ENCODE measurements around the gene STMN1. TPM values are rescaled to one million over a fixed set of nuclear protein-coding genes. Genes with fewer than 3 reads are reported as not detected.
A peak's percentile ranks its signal among the peaks of the same experiment; 100 is the strongest.

Gene STMN1
- polyA plus RNA-seq (2013, experiment 1 of 2) = 158 TPM
- 158 TPM for polyA plus RNA-seq (2013, experiment 2 of 2)

GRCh38 chr1:25905680-25906643, at the start of gene STMN1:
Gene STMN1 (minus strand): TSS chr1:25906419. CDS start chr1:25904676, 1,743 bp downstream.
- peak within 1 kb of the TSS; percentile 91 for H2AFZ ChIP-seq (ENCODE audit: low read depth, low read length)
- H3K9ac ChIP-seq (ENCODE audit: low read length) = peak within 1 kb of the TSS; percentile 89
- peak within 1 kb of the TSS; percentile 7 for H2AK5ac ChIP-seq (ENCODE audit: low read length, severe bottlenecking)
- H4K91ac ChIP-seq (ENCODE audit: low read length) = peak within 1 kb of the TSS; percentile 83
- H3K36me3 ChIP-seq (ENCODE audit: control insufficient read depth in 1 of 2, insufficient read depth in 2 of 2, low read depth in 1 of 2, low read length in 2 of 2) = peaks cover 0 to 12% of the 10 kb centered on the region in 2 experiments
- peaks cover 3% of the 10 kb centered on the region for H3K79me1 ChIP-seq (replicated peaks; ENCODE audit: low read length, poor library complexity, severe bottlenecking)
- H3K18ac ChIP-seq (ENCODE audit: low read depth in 1 of 2, low read length in 2 of 2) = peak within 1 kb of the TSS; percentile 87 to 93
- H2BK120ac ChIP-seq (ENCODE audit: low read depth, low read length) = peak within 1 kb of the TSS; percentile 88
- H2BK5ac ChIP-seq (ENCODE audit: low read depth, low read length, poor library complexity, severe bottlenecking) = no peak within 1 kb of the TSS
- H3K27ac ChIP-seq (ENCODE audit: low read length, poor library complexity, severe bottlenecking) = peak within 1 kb of the TSS; percentile 87
- no peaks in the 10 kb centered on the region for H3K9me3 ChIP-seq (ENCODE audit: control insufficient read depth, low read length)
- H3K23ac ChIP-seq (ENCODE audit: low read length in 2 of 2) = peak within 1 kb of the TSS in 1 of 2 experiments; percentile 87
- peak within 1 kb of the TSS; percentile 9 to 90 for H2BK12ac ChIP-seq (ENCODE audit: low read length in 2 of 2)
- H3K4me1 ChIP-seq (ENCODE audit: control insufficient read depth, insufficient read depth, low read depth, low read length) = peaks cover 10% of the 10 kb centered on the region
- peak; percentile 88 for DNase-seq
- H3K4ac ChIP-seq (ENCODE audit: low read depth in 1 of 2, low read length in 2 of 2) = peak within 1 kb of the TSS; percentile 73 to 86
- WGBS = 1% methylated on average over 77 of the region's 102 CpGs
- H3K27me3 ChIP-seq (ENCODE audit: control insufficient read depth in 1 of 2, insufficient read depth in 1 of 2, low read length in 2 of 2) = no peaks in the 10 kb centered on the region
- H3K4me2 ChIP-seq (ENCODE audit: low read length, poor library complexity, severe bottlenecking) = peak within 1 kb of the TSS; percentile 70
- H2BK15ac ChIP-seq (ENCODE audit: low read depth, poor library complexity, severe bottlenecking) = peak within 1 kb of the TSS; percentile 67
- peak within 1 kb of the TSS in 1 of 2 experiments; percentile 98 for H3K14ac ChIP-seq (ENCODE audit: low read length in 2 of 2)
- H3K4me3 ChIP-seq (ENCODE audit: insufficient read depth in 1 of 2, low read depth in 1 of 2, low read length in 2 of 2) = peak within 1 kb of the TSS; percentile 85 to 86
- peak within 1 kb of the TSS; percentile 92 for H4K8ac ChIP-seq (ENCODE audit: low read length)

- Histone ChIP-seq H3K4me2 (ENCODE audit: low read length, poor library complexity, severe bottlenecking) (no peak overlapping the region), H2BK120ac (ENCODE audit: low read depth, low read length) (no peak overlapping the region), H3K36me3 (ENCODE audit: control insufficient read depth in 1 of 2, insufficient read depth in 2 of 2, low read depth in 1 of 2, low read length in 2 of 2) (peaks cover 6 to 25% of the 10 kb centered on the region in 2 experiments), H3K27ac (ENCODE audit: low read length, poor library complexity, severe bottlenecking) (no peak overlapping the region), H3K4me3 (ENCODE audit: insufficient read depth in 1 of 2, low read depth in 1 of 2, low read length in 2 of 2) (no peak overlapping the region), H2AK5ac (ENCODE audit: low read length, severe bottlenecking) (no peak overlapping the region), H4K8ac (ENCODE audit: low read length) (no peak overlapping the region), H3K23ac (ENCODE audit: low read length in 2 of 2) (no peak overlapping the region), H3K9me3 (ENCODE audit: control insufficient read depth, low read length) (peaks cover 6% of the 10 kb centered on the region), H2BK12ac (ENCODE audit: low read length in 2 of 2) (no peak overlapping the region), H3K4ac (ENCODE audit: low read depth in 1 of 2, low read length in 2 of 2) (no peak overlapping the region), H3K27me3 (ENCODE audit: control insufficient read depth in 1 of 2, insufficient read depth in 1 of 2, low read length in 2 of 2) (peaks cover 0 to 6% of the 10 kb centered on the region in 2 experiments), H2BK5ac (ENCODE audit: low read depth, low read length, poor library complexity, severe bottlenecking) (no peak overlapping the region), H3K18ac (ENCODE audit: low read depth in 1 of 2, low read length in 2 of 2) (no peak overlapping the region), H3K4me1 (ENCODE audit: control insufficient read depth, insufficient read depth, low read depth, low read length) (peaks cover 5% of the 10 kb centered on the region), H2AFZ (ENCODE audit: low read depth, low read length) (no peak overlapping the region), H3K9ac (ENCODE audit: low read length) (no peak overlapping the region), H2BK15ac (ENCODE audit: low read depth, poor library complexity, severe bottlenecking) (no peak overlapping the region), H3K14ac (ENCODE audit: low read length in 2 of 2) (no peak overlapping the region), H3K79me1 (replicated peaks; ENCODE audit: low read length, poor library complexity, severe bottlenecking) (no peaks in the 10 kb centered on the region), H4K91ac (ENCODE audit: low read length) (no peak overlapping the region)
- no peak for DNase-seq
Measured at GRCh38 chr1:25955553-25955952, 49.3 kb upstream of the STMN1 start.

GRCh38 chr1:25954282-25954938, 48.2 kb upstream of the STMN1 start:
- no peak overlapping the region for H4K91ac ChIP-seq (ENCODE audit: low read length)
- H3K4me1 ChIP-seq (ENCODE audit: control insufficient read depth, insufficient read depth, low read depth, low read length) = peaks cover 5% of the 10 kb centered on the region
- no peak overlapping the region for H2AFZ ChIP-seq (ENCODE audit: low read depth, low read length)
- H2BK15ac ChIP-seq (ENCODE audit: low read depth, poor library complexity, severe bottlenecking) = no peak overlapping the region
- H3K14ac ChIP-seq (ENCODE audit: low read length in 2 of 2) = no peak overlapping the region
- H2BK5ac ChIP-seq (ENCODE audit: low read depth, low read length, poor library complexity, severe bottlenecking) = no peak overlapping the region
- H2AK5ac ChIP-seq (ENCODE audit: low read length, severe bottlenecking) = no peak overlapping the region
- H3K9ac ChIP-seq (ENCODE audit: low read length) = no peak overlapping the region
- no peak overlapping the region for H3K23ac ChIP-seq (ENCODE audit: low read length in 2 of 2)
- H3K4ac ChIP-seq (ENCODE audit: low read depth in 1 of 2, low read length in 2 of 2) = no peak overlapping the region
- no peak overlapping the region for H3K4me3 ChIP-seq (ENCODE audit: insufficient read depth in 1 of 2, low read depth in 1 of 2, low read length in 2 of 2)
- H3K27ac ChIP-seq (ENCODE audit: low read length, poor library complexity, severe bottlenecking) = no peak overlapping the region
- peaks cover 9% of the 10 kb centered on the region for H3K9me3 ChIP-seq (ENCODE audit: control insufficient read depth, low read length)
- WGBS = 81% methylated on average over 10 of the region's 10 CpGs
- no peak overlapping the region for H3K4me2 ChIP-seq (ENCODE audit: low read length, poor library complexity, severe bottlenecking)
- peak overlapping the region; percentile 58 for H4K8ac ChIP-seq (ENCODE audit: low read length)
- H3K36me3 ChIP-seq (ENCODE audit: control insufficient read depth in 1 of 2, insufficient read depth in 2 of 2, low read depth in 1 of 2, low read length in 2 of 2) = peaks cover 6 to 16% of the 10 kb centered on the region in 2 experiments
- H3K18ac ChIP-seq (ENCODE audit: low read depth in 1 of 2, low read length in 2 of 2) = peak overlapping the region in 1 of 2 experiments; percentile 47
- no peak for DNase-seq
- H2BK120ac ChIP-seq (ENCODE audit: low read depth, low read length) = no peak overlapping the region
- H3K27me3 ChIP-seq (ENCODE audit: control insufficient read depth in 1 of 2, insufficient read depth in 1 of 2, low read length in 2 of 2) = peaks cover 0 to 6% of the 10 kb centered on the region in 2 experiments
- no peak overlapping the region for H2BK12ac ChIP-seq (ENCODE audit: low read length in 2 of 2)
- H3K79me1 ChIP-seq (replicated peaks; ENCODE audit: low read length, poor library complexity, severe bottlenecking) = no peaks in the 10 kb centered on the region

All from mesenchymal stem cell (in vitro differentiated cells and primary cell).